Stimulated activated CD8-positive, alpha-beta memory T cell treated with anti-CD3 and anti-CD28 coated beads, Interleukin-7, amount 100 ng/mL, for 4 hours (primary cell): Measurements from ENCODE around the gene NAE1.

Experiments used
- DNase-seq, 2 donors: peaks; one replicate each; pipeline ENCODE4 v3.0.0-alpha.2; 2020; ENCODE audit warnings: low read depth in 2 of 2

Gene NAE1

DNA sequence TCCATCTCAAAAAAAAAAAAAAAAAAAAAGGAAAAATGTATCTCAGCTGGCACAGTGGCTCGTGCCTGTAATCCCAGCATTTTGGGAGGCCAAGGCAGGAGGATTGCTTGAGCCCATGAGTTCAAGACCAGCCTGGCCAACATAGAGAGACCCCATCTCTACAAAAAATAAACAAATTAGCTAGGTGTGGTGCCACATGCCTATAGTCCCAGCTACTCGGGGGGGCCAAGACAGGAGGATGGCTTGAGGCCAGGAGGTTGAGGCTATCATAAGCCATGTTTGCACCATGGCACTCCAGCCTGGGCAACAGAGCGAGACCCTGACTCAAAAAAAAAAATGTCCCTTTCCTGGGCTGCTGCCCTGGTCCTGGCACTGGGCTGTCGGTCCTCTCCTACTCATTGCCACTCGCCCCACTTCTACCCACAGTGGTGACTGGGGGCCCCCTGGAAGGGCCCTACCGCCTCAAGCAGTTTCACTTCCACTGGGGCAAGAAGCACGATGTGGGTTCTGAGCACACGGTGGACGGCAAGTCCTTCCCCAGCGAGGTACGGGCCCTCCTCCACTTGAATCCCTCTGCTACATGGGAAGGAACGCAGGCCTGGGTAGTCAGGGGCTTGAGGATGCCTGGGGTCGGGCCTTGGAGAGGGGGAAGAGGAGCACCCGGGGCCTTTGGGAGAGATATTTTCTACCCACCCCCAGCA, 19.5 kb upstream of the NAE1 start:
- no peak for DNase-seq

DNA sequence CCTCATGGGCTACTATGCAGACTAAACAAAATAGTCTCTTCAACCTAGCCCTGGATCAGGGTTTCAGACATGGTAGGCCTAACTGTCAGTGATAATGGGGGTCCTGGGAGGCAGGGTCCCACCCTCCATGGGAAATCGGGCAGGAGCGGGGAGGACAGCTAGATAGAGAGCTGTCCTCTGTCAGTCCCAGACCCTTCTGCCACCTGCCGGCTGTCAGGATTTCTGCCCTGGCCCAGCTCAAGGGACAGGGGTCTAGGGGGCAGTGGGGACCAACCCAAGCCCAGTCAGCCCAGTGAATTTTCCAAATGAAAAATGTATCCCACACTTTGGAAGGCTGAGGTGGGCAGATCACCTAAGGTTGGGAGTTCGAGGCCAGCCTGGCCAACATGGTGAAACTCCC, 18.8 kb upstream of the NAE1 start:
- DNase-seq: no peak

DNA sequence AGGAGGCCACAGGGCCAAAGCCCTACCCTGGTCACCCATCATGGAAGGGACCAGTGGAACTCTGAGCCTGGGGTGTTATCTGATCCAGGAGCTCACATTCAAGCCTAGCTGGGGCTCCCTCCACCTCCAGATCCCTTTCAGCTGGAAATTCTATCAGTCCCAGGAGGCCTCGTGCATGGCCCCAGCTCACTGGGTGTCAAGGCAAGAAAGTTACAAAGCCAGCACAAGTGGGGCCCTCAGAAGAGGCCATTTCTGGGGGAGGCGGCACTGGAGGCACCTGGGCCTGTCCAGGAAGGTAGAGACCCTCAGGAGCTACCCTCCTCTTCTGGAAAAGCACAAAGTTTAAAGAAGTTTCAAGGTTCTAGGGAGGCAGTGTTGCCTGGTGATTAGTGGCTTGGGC, 18.2 kb upstream of the NAE1 start:
- DNase-seq: no peak

DNA sequence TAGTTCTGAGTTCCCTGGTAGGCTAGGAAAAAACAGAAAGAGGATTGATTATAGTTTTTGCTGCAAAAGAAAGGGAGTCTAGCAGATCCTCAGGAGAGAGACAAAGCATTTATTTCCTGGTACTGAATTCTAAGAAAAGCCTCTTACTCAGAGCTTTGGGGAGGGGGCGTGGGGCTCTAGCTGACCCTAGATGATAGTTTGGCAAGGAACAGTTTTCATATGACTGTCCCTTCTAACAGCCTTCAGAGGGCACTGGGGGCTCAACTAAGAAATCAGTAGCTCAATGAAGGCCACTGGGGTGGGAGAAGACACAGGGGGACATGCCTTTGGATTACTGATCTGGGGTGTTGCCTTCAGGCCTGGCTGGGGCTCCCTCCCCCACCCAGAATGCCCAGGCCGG, 17.4 kb upstream of the NAE1 start:
- DNase-seq: no peak

DNA sequence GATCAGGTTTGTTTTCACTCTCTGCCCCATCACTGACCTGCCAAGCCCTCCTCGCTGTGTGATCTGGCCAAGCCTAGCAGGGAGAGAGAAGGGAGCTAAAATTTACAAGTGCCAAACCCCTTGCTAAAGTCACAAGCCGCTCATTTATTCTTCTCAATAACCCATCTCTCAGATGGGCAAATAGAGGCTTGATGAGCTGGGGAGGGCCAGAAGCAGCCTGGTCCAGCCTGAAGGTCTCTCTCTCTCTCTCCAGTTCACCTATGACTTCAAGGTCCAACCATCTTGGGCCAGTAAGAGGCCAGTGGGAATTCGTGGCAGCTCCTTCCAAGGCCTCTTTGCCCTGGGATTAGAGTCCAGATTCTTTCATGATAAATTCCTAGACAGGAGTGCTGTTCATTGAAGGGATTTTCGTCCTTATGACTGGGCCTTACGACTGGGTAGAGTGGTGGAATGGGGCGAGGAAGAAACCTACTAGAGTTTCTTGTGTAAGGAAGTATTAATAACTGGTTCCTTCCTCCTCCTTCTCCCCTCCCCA, 16.8 kb upstream of the NAE1 start:
- DNase-seq: no peak

DNA sequence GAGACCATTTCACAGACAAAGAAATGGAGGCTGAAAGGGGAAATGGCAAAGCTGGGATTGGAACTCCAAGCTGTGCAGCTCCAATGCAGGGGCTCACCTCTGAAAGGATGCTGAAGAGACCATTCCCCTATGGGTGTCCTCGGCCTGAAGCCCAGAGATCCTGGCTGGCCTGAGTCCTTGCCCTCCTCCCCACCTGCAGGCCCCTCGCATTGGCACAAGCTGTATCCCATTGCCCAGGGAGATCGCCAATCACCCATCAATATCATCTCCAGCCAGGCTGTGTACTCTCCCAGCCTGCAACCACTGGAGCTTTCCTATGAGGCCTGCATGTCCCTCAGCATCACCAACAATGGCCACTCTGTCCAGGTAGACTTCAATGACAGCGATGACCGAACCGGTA, 16.1 kb upstream of the NAE1 start:
- DNase-seq: no peak

DNA sequence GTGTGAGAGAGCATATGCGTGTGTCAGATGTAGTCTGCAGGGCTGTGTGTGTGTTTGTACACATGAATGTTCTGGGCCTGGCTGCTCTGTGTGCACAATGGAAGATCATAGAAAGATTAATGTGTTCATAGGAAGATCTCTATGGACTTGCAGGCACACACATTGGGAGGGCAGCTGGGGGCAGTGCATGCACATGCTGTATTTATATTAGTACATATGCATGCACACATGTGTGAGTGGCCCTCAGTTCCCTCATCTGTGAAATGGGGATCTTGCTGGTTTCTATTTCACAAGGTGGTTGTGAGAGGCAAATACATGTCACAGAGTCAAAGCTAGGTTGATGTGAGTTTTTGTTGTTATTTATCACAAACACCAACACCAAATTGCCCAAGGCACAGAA, 15.5 kb upstream of the NAE1 start:
- DNase-seq: no peak

DNA sequence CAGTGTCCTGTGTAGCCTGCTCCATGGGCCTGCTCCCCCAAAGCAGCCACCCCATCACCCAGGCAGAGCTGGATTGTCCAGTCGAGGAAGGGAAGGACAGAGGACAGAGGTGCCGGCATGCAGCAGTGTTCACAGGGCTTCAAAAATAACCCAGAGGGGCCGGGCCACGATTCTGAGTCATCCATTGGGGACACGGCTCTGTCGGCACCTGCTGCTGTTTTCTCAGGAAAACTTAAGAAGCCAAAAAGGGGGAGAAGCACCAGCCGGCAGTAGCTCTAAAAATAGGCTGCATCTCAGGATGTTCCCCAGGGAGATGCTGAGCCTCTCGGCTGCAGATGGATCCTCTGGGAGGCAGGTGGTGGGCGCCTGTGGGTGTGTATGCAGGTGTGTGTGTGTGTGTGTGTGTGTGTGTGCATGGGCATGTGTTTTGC, 15.0 kb upstream of the NAE1 start:
- no peak for DNase-seq

DNA sequence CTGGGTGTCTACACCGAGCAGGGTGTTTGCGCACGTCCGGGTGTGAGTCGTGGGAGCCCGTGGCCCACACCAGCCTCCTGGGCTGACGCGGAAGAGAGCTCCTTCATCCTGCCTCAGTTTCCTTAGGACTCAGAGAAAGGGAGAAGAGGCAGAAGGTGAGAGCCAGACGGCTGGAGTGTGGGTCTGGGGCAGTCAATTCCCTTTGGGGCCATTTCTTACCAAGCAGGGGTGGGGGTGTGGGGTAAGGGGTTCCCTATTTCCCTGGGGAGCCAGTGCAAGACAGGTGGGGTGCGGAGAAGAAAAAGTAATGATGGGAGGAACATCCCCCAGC, 14.3 kb upstream of the NAE1 start:
- DNase-seq: no peak

DNA sequence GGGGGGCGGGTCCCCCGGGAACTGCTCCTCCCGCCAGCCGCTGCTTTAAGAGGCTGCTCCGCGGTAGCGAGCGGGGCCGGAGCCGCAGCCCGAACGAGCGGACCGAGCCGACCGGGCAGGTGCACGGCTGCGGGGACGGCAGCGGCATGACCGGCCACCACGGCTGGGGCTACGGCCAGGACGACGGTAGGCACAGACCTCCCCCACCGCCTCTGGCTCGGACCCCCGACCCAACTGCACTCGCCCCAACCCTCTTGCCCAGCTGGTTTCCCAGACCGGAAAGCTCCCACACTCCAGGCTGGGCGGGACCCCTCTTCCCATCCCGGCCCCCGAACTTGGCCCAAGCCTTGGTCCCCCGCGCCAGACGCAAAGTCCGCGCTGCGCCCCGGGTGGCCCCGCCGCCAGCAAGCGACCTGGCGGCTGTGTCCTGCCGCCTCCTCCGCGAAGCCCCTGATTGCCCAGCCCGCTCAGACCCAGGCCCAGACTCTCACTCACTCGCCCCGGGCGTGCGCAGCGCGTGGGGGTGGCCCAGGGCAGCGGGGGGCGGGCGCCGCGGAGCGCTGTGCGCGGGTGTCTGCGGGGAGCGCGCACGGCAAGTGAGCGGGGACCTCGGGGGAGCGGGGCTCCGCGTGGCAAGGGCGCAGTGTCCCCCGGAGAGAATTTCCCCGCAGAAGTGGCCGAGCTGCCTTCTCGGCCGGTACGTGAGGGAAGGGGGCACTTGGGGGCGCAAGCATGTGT, 13.7 kb upstream of the NAE1 start, which contains the start of gene CA7:
CA7 (plus strand) TSS at position 73 of the 738 bp plus-strand sequence; CDS start at position 147, 74 bp downstream.
- DNase-seq: no peak

DNA sequence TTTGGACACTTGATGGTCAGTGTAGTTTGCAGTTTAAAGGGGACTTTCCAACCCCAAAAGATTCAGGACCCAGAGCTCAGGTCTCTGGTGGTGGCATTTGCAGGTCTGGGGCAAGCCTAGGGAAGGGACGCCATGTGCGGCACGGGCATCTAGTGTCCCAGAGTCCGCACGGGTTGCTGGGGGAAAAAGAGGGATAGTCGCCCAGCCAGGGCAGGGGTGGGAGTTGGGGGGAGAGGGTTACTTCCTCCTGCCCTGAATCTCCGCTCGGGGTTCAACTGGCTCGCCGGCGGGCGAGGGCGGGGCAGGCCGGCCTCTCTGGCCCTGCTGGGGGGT, 13.2 kb upstream of the NAE1 start:
- no peak for DNase-seq

DNA sequence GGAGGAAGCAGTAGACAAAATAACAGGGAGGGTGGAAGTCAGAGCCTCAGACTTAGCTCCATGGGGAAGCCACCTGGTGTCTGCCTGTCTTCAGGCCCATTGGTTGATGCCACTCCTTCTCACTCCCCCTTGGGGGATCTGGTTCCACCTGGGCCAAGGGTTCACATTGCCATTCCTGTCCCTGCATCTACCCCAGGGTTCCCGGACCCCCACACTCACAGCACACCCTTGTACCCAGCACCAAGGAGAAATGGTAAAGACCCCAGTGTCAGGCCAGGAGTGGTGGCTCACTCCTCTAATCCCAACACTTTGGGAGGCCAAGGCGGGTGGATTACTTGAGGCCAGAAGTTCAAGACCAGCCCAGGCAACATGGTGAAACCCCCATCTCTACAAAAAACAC, 12.4 kb upstream of the NAE1 start:
- DNase-seq: no peak

DNA sequence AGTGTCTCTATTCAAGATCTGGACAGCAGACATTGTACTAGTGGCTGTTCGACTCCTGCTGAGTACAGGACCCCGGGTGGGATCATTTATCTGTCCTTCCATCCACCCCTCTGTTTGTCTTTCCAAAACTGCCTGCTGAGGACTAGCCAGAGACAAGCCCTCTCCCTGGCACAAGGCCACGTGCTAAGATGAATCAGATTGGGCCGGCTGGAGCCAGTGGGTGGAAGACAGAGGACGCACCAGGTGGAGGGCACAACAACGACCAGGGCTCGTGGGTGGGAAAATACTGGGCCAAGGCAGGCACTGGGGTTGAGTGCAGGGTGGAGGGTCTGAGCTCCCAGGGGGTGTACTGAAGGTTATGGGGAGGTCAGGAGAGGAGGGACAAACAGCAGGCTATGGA, 12.0 kb upstream of the NAE1 start:
- no peak for DNase-seq

DNA sequence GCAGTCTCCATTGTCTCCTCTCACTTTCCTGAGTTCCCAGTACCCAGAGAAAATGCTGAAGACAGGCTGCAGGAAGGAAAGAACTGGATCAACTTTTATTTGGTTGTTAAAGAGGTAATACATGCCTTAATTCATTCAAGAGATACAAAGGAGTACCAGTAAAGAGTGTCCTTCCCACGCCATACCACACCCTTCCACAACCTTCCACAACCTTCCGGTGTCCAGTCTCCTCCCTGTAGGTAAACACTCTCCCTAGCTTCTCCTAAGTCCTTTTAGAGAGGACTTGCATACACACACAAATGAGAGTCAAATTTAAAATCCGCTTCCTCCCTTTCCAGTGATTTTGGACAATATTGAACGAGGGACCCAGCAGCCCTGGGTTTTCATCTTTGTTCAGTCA, 10.6 kb upstream of the NAE1 start:
- DNase-seq: no peak

DNA sequence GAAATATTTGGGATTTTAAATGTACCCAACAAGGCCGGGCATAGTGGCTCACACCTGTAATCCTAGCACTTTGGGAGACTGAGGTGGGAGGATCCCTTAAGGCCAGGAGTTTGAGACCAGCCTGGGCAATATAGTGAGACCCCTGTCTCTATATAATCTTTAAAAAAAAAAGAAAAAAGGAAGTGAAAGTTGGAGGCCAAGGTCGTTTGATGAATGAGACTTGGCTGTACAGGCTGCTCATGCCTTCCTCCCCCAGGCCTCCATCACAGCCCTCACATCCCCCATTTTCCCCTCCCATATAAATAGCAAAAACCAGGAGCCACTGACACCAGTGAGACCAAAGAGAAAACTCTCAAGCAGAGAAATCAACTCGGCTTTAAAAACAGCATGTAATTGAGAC, 10.1 kb upstream of the NAE1 start:
- DNase-seq: no peak

DNA sequence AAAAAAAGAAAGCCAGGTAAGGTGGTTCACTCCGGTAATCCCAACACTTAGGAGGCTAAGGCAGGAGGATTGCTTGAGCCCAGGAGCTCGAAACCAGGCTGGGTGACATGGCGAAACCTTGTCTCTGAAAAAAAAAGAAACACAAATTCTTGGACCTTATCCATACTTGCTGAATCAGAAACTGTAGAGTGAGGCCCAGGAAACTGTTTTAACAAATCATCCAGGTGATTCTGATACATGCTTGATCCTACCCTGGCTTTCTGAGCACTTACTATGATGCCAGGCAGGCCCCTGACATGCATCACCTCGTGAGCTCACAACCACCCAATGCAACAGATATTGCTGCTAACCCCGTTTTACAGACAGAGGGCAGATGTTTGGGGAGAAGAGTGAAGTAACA, 4.0 kb upstream of the NAE1 start:
- no peak for DNase-seq

DNA sequence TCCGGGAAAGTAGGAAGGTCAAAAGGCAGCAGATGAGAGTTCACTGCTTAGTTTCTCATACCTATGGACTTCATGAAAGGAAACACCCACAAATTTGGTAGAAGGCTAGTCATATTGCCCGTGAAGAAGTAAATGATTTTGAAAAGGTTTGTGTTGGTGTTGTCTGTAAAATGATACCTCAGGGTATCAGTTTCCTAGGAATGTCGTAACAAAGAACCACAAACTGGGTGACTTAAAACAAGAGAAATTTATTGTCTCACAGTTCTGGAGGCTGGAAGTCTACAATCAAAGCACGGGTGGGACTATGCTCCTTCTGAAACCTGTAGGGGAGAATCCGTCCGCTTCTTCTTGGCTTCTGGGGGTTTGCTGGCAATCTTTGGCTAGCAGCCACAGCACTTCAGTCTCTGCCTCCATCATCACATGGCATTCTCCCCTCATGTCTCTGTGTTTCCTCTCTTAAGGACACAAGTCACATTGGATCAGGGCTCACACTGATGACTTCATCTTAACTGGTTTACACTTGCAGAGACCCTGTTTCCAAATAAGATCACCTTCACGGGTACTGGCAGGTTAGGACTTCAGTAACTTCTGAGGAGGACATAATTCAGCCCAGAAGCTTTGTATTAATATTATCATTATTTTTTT, 2.0 kb upstream of the NAE1 start:
- no peak for DNase-seq

DNA sequence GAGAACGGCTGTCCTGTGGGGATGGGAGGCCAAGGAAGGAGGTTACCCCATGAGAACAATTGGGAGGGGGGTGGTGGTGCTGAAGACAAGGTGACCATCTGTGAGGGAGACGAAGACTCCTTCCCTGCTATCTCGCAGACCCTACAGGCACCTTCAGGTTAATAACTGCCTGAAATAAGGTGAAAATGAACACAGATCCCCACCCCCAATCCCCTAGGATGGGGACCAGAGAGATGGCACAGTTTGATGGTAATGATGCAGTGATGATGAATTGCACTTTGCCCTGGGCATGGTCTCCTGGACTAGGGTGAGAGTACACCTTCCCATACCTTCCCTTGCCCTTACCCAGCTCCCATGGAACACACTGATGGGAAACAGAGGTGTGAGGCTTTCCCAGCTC, 1.4 kb upstream of the NAE1 start:
- DNase-seq: no peak

DNA sequence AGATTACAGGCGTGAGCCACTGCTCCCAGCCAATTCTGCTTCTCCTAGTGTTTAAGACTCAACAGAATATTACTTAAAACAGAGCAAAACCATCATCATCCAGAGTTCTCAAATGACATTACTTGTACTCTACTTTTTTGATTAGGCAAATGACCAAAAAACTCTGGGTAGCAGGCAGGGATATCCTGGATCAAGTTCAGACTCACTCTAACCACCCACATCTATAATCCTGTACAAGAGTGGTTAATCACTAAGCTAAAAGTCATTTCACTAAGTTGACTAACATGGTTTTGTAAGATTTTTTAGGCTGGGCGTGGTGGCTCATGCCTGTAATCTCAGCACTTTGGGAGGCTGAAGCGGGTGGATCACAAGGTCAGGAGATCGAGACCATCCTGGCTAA, 6.8 kb downstream of the NAE1 start:
- DNase-seq: no peak

DNA sequence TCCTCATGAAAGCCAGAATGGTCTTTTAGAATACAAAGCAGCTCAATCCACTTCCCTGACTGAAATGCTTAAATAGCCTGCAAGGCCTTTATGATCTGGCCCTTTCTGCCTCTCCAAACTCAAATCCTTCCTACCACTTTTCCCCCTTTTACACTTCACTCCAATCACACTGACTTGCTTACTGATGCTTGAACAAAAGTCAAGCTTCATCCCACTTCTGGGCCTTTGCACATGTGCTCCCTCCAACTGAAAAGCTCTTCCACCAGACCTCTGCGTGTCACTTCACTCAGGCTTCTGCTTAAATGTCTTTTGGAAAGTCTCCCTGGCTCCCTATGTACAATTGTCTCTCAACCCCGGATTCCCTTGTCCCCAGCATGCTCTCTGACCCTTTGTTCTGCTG, 16.0 kb downstream of the NAE1 start:
- no peak for DNase-seq

DNA sequence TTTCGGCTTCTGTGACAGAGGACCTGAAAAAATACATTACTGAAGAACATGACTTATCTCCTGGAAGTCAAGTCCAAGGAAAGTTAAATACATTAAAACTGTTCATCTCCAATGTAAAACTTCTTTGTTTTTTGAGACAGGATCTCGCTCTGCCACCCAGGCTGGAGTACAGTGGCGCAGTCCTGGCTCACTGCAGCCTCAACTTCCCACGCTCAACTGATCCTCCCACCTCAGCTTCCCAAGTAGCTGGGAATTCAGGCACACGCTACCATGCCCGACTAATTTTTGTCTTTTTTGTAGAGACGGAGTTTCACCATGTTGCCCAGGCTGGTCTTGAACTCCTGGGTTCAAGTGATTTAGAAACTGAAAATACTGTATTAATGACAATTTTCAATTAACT, 19.7 kb downstream of the NAE1 start:
- DNase-seq: no peak

DNA sequence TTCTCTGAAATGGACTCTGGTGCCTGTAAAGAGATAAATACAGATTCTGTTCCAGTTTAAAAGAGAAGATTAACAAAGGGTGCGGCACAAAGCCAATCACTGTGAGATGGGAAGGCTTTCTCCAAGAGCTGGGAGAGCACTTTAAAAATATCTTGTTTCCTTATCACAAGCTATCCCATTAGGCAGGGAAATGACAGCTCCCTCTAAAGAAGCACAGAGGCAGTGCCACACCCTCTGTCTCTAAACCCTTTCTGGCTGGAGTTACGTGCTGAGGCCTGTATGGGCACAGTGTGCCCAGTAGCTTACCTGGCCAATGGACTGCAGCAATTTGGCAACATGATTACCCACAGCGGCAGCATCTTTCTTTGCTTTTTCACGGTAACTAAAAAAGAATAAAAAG, 20.4 kb downstream of the NAE1 start:
- DNase-seq: no peak

DNA sequence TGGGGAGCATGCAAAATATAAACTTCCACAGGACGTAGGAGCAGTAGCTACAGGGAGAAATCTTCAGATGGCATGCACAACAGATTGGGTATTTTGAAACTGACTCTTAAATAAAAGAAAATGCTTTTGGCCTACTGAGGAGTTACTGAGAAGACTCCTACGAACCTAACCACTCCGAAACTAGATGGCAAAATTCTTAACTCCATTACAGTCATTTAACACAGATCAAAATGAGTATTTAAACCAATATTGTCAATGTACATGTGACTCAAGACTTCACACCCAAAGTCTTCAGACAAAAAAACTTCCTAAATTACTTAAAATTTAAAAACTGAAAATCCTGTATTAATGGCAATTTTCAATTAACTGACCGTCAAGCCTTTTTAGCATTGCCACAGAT, 21.0 kb downstream of the NAE1 start:
- no peak for DNase-seq
